ENCODE data around the gene EYS. TPM values are rescaled to one million over a fixed set of nuclear protein-coding genes. Genes with fewer than 3 reads are reported as not detected.

The EYS gene
- total RNA-seq, 1 donor from 2014 or later: 1.0 TPM

GRCh38 chr6:64121011-64121565 lies 1585.9 kb downstream of the EYS start:
- no peak for DNase-seq

- DNase-seq: peak; percentile 5
These were observed 1593.3 kb downstream of the EYS start for GRCh38 chr6:64113704-64114103.

GRCh38 chr6:64104051-64104450 lies 1603.0 kb downstream of the EYS start:
- DNase-seq: no peak

- no peak for DNase-seq
These were observed 1603.5 kb downstream of the EYS start for GRCh38 chr6:64103480-64103879.

- no peak for DNase-seq
These were observed 1606.2 kb downstream of the EYS start for GRCh38 chr6:64100702-64101303.

- DNase-seq: no peak
These were observed 1616.7 kb downstream of the EYS start for GRCh38 chr6:64090352-64090751.

- DNase-seq: no peak
These were observed 1621.9 kb downstream of the EYS start for GRCh38 chr6:64085126-64085525.

GRCh38 chr6:64084185-64084663 lies 1622.8 kb downstream of the EYS start:
- DNase-seq: peak; percentile 42

- no peak for DNase-seq
These were observed 1623.8 kb downstream of the EYS start for GRCh38 chr6:64083261-64083660.

GRCh38 chr6:64081453-64081852 lies 1625.6 kb downstream of the EYS start:
- peak; percentile 2 for DNase-seq

- no peak for DNase-seq
These were observed 1632.0 kb downstream of the EYS start for GRCh38 chr6:64074981-64075380.

GRCh38 chr6:64072686-64073085 lies 1634.3 kb downstream of the EYS start:
- no peak for DNase-seq

- no peak for DNase-seq
These were observed 1642.1 kb downstream of the EYS start for GRCh38 chr6:64064919-64065318.

- DNase-seq: no peak
These were observed 1643.9 kb downstream of the EYS start for GRCh38 chr6:64062960-64063683.

GRCh38 chr6:64054861-64055260 lies 1652.2 kb downstream of the EYS start:
- DNase-seq: no peak

GRCh38 chr6:64050590-64050989 lies 1656.4 kb downstream of the EYS start:
- no peak for DNase-seq

- DNase-seq: no peak
These were observed 1657.3 kb downstream of the EYS start for GRCh38 chr6:64049736-64050135.

GRCh38 chr6:64046746-64047208 lies 1660.2 kb downstream of the EYS start:
- no peak for DNase-seq

- no peak for DNase-seq
These were observed 1665.7 kb downstream of the EYS start for GRCh38 chr6:64041373-64041772.

- DNase-seq: no peak
These were observed 1666.9 kb downstream of the EYS start for GRCh38 chr6:64040113-64040512.

GRCh38 chr6:64037427-64037826 lies 1669.6 kb downstream of the EYS start:
- DNase-seq: no peak

GRCh38 chr6:64034910-64035655 lies 1671.9 kb downstream of the EYS start:
- DNase-seq: peak; percentile 28

- no peak for DNase-seq
These were observed 1672.7 kb downstream of the EYS start for GRCh38 chr6:64034291-64034690.

Measured in tongue (tissue), 2 donors.